Fibroblast of peridontal ligament (primary cell): ENCODE results near the gene TMEM123.

Experiments
- DNase-seq: peaks from one replicate; pipeline ENCODE4 v3.0.0-alpha.2; 2010; ENCODE audit errors: extremely low read depth

The TMEM123 gene, protein sequence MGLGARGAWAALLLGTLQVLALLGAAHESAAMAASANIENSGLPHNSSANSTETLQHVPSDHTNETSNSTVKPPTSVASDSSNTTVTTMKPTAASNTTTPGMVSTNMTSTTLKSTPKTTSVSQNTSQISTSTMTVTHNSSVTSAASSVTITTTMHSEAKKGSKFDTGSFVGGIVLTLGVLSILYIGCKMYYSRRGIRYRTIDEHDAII

DNA sequence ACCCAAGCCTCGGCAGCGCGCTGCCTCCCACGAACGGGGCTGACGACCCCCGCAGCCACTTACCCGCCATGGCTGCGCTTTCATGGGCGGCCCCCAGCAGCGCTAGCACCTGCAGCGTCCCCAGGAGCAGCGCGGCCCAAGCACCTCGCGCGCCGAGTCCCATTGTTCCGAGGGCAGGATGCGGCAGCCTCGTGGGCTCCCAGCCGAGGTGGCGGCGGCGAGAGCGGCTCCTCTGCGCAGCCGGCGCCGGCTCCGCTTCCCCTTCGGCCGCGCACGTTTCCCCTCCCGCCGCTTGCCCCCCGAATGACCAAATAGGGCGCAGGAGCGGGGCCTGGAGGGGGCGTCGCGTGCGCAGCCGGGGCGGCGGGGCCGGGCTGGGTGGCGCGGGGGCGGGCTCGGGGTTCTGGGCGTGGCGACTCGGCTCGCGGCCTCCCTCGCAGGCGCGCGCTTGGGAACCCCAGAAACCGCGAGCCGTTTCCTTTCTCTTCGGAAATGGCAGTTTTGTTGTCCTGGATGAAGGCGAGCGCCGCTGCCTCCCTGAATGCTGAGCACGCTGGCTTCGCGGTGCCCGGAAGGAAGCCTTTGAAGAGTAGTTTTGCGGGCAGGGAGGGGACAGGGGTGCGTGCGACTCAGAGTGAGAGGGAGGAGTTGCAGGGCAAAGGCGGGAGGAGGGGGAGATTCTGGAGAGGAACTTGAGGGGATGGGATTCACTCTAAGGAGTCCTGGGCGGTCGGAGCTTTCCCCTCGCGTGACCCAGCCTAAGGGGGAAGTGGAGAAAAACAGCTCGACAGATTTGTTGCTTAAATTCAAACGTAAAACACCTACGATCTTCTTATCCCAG lies at the start of gene TMEM123:
Gene TMEM123, minus strand, starts transcription at position 305 of the 841 bp plus-strand sequence. Its CDS starts 142 bp downstream, at position 163.
- peak; percentile 48 for DNase-seq

DNA sequence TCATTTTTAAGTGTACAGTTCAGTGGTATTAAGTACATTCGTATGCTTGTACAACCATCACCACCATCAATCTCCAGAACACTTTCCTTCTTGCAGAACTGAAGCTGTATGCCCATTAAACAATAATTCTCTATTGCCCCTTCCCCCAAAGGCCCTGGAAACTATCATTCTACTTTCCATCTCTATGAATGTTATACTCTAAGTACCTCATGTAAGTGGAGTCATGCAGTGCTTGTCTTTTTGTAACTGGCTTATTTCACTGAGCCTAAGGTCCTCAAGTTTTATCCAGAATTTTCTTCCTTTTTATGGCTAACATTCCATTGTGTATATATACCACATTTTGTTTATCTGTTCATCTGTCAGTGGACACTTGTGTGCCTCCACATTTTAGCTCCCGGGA lies 48.3 kb upstream of the TMEM123 start:
- no peak for DNase-seq

DNA sequence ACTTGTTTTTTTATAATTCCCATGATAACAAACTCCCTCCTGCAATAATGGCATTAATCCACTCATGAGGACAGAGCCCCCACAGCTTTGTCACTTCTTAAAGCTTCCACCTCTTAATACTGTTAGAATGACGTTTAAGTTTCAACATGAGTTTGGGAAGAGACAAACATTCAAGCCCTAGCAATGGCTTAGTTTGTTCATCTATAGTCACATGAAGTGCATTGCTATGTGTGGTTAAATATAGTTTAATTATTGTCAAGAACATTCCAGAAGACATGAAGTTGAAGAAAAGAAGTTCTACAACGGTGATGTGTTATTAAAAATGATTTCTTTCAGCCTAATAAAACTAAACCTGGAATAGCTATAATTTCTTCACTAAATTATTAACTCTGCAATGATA lies 47.4 kb upstream of the TMEM123 start:
- DNase-seq = no peak

DNA sequence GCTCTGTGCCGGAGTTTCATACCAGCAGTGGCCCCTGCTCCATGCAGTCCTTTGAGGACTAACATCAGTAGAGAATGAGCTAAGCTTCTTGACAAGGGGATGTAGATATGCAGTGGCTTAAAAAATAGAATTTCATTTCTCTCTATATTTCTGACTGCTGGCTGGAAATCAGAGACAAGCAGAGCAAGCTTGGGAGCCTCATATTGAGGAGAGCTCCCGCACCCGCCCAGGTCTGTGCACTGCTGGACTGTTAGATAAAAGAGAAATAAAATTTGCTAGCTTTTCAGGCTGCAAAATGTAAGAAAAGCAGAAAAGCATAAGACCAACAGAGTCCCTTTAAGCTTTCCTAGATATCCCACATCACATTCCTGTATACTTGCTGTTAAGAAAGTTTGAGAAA lies 46.6 kb upstream of the TMEM123 start:
- DNase-seq = no peak

- DNase-seq = peak; percentile 65
Measured at GRCh38 chr11:102497061-102497460, 44.5 kb upstream of the TMEM123 start.

DNA sequence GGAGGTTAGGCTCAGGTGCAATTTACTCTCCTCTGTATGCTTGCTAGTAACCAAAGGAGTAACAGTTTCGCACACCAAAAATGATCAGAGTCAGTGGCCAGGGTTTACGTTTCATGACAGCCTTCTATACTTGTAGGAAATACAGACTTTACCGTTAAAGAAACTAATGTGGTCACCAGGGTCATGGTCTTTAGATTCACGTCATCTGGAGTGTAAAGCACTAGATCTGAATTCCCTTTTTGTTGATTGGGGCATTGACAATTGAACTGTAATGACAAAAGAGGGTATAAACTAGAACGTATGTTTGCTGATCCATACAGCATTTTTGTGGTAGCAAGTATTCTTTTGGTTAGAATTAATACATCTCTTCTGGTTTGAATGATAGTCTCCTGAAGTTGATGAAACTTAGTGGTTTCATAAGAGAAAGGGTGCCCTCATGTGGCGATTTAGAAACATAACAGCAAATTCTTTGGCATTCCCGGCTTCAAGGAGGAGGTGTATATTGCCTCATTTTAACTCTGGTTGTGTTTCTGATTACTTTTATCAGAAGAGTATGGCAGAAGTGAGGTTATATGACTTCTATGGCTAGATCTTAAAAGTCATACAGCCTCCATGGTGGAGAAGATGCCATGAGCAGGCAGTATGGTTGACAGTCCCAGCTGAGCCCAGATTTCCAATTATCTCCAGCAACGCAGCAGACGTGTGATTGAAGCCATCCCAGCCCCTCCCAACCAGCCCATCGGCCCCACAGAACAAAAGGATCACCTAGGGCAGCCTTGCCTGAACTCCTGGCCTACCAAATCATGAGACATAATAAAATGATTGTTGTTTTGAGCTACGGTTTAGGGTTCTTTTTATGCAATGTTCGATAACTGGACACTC lies 42.8 kb upstream of the TMEM123 start:
- peak; percentile 96 for DNase-seq

DNA sequence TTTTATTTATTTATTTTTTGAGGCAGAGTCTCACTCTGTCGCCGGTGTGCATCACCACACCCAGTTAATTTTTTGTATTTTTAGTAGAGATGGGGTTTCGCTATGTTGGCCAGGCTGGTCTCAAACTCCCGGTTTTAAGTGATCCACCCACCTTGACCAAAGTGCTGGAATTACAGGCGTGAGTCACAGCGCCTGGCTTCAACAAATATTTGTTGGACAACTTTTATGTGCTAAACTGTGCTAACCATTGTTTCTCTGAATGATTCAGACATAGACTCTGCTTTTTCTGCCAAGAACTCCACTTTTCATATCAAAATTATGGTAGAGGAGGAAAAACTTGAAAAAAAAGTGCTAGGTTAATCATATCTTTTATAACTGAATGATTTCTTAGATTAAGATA lies 41.7 kb upstream of the TMEM123 start:
- peak; percentile 45 for DNase-seq

DNA sequence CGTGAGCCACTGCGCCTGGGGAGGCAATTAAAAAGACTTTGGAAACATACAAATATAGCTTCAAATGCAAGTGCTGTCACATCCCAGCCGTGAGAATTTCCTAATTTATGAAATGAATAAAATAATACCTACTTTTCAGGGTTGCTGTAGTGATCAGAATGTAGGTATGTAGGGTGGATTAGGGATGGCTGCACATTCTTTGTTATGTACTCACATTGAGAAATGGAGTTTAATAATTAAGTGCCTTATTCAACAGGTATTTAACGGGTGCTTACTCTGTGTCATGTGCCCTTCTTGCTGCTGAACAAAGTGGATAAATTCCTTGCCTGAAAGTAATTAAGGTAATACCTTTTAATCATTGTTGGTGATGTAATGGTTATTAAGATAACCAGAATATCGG lies 41.0 kb upstream of the TMEM123 start:
- DNase-seq = no peak

DNA sequence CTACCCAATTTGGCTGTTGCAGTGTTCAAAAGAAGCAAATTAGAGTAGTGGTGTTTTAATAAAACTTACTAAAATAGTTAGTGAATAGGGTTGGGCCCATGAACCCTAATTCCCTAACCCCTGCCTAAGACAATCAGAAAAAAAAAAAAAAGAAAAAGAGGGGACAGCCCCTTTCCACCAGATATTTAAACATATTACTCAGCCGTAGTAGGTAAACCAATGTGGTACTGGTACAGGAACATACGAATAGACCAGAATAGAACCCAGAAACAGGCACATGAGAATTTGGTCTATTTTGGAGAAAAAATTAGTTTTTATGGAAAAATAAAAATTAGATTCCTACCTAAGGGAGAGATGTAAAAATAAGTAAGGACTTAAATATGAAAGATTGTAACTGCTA lies 39.4 kb upstream of the TMEM123 start:
- DNase-seq = no peak

DNA sequence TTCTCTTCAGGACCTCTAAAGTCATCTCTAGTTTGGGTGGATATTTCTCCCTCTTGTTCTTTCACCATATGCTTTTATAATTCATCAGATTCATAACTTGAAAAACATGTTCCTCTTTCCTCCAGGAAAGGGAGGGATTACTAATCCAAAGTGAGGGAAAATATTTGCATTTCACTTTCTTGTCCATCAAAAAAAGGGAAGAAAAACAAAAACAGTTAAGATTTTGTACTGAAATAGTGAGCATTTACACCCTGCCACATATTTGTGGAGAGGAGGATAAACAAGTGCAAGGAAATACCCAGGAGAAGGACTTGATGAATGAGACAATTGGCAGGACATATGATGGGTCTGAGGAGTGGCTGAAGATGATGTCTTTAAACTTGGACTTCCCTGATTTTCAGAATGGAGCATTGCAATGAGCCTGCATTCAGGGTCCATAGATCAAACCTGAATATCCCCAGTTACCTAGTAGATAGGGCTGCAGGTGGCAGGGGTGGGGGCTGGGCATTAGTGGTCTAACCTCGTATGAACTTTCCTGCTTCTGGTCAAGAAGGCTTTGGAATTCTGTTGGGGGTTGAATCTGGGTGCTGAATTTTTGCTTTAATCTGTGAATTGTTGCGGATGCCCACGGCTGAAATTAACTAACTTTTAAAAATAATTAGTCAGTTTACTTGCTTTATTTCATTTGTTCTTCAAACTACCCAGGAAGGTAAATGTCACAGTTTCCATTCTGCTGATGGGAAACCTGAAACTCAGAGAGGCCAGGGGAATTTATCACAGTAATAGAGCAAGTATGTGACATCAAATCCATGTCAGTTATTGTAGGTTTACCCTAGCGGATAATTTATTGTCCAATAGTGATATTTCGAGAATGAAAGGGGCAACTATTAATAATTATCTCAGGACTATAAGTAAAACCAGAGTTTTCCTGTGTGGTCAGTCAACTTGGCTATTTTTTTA lies 36.9 kb upstream of the TMEM123 start:
- DNase-seq = no peak

GRCh38 chr11:102488208-102488607 lies 35.6 kb upstream of the TMEM123 start:
- DNase-seq = no peak

GRCh38 chr11:102487214-102487613 lies 34.6 kb upstream of the TMEM123 start:
- DNase-seq = no peak

DNA sequence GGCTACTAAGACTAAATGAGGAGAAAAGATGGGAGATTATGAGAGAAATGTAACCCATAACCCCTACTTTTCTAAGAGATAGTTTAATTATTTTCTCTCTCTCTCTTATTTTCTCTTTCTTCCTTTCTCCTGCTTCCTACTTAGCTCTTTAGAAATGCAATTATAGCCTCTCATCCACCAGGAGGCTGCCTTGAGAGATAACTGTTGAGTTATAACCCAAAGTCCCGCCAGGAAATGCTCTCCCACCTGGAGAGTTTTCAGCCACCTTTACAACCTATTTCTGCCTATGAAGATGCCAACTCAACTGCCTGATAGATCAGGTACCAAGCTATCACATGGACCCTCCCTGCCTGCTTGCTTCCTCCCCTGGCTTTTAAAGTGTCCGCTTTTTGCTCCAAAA lies 34.0 kb upstream of the TMEM123 start:
- no peak for DNase-seq

GRCh38 chr11:102485095-102485722 lies 32.6 kb upstream of the TMEM123 start:
- DNase-seq = peak; percentile 13

- DNase-seq = no peak
Measured at GRCh38 chr11:102482433-102482832, 29.9 kb upstream of the TMEM123 start.

DNA sequence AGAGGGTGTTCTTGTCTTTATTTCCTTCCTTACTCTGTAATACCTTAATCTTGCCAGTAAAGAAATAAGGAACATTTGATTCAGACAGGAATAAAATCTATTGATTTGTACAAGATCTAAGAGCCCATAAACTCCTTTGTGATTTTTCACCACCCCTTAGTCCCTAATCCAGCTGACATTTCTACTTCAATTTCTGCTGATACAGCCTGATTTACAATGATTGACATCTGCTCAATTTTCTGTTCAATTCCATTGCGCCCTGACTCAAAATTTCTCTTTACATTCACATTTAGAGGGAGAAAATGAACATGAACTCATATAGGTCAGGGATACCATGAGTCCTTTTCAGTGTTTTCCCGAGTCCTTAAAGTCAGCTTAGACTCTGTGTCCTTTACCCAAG lies 27.2 kb upstream of the TMEM123 start:
- DNase-seq = no peak

- peak; percentile 27 for DNase-seq
Measured at GRCh38 chr11:102478673-102479299, 26.2 kb upstream of the TMEM123 start.

- no peak for DNase-seq
Measured at GRCh38 chr11:102476812-102477211, 24.2 kb upstream of the TMEM123 start.

- peak; percentile 62 for DNase-seq
Measured at GRCh38 chr11:102476069-102476468, 23.5 kb upstream of the TMEM123 start.

GRCh38 chr11:102473543-102473942 lies 21.0 kb upstream of the TMEM123 start:
- no peak for DNase-seq
